GM18499 (cell line): ENCODE data around the gene CHTOP.
"Not testable (repeated sequence)": the region's sequence is repeated elsewhere in the genome, so short reads cannot be mapped to it uniquely, and the experiment has no call there.

Experiments
- ATAC-seq: cut with Tn5 transposase; IDR thresholded peaks from one replicate; pipeline ENCODE4 v1.9.1; 2021; ENCODE audit warnings: moderate number of reproducible peaks; ENCODE audit not compliant: insufficient read depth, unreplicated experiment

The CHTOP gene

DNA sequence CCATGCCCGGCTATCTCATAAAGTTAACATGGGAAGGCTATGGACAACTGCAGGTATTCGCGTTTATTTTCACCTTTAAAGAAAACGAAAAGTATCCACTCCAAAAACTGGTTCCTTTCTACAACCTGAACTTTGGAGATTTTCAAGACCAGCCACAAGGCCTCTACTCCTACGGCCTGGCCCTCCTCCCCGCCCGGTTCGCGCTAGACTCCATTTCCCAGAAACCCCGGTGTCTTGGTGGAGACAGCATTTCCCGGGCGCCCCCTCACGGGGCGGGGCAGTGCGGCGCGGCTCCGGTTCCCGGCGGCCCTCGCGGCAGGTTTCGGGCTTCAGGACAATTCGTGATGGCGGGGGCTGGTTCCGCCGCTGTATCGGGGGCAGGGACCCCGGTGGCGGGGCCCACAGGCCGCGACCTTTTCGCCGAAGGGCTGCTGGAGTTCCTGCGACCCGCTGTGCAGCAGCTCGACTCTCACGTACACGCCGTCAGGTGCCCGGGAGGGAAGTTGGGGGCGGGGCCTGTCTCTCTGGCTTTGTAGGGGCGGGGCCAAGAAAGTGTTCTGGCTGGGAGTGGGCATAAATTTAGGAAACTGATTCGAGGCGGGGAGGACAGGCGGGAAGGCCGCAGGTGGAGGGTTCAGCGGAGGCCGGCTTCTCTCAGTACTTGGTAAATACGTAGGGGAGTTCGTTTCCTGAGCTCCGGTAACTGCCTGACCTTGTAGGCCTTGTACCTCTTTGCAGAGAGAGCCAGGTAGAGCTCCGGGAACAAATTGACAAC lies 24.7 kb downstream of the CHTOP start, which contains the start of gene SNAPIN:
Gene SNAPIN, plus strand, starts transcription at position 304 of the 775 bp plus-strand sequence. Its CDS starts 41 bp downstream, at position 345.
- no peak for ATAC-seq

GRCh38 chr1:153659175-153659534 lies 25.3 kb downstream of the CHTOP start:
- no peak for ATAC-seq

- ATAC-seq, result no peak
These were observed 25.8 kb downstream of the CHTOP start for GRCh38 chr1:153659656-153660055.

GRCh38 chr1:153661111-153661708 lies 27.3 kb downstream of the CHTOP start:
- no peak for ATAC-seq

DNA sequence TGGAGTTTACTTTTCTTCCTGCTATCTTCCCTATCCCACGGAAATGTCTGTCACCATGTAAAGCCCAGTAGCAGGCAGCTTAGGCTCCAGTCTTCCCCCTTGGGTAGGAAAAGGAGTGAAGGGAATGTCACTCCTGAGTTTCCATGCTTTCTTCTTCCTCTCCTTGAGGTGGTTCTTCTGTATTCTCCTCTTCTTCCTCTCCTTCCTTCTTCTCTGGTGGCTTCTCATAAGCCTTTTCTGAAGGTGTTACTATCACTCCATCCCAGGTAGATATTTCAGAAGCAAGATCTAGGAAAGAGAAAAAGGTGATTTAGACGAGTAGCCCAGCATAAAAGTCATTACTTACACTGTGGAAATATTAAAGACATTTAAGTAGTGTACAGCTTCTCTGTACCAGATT lies 28.4 kb downstream of the CHTOP start:
- ATAC-seq, result no peak

GRCh38 chr1:153663211-153663610 lies 29.3 kb downstream of the CHTOP start:
- ATAC-seq, result no peak

- ATAC-seq, result no peak
These were observed 33.6 kb downstream of the CHTOP start for GRCh38 chr1:153667439-153667838.

DNA sequence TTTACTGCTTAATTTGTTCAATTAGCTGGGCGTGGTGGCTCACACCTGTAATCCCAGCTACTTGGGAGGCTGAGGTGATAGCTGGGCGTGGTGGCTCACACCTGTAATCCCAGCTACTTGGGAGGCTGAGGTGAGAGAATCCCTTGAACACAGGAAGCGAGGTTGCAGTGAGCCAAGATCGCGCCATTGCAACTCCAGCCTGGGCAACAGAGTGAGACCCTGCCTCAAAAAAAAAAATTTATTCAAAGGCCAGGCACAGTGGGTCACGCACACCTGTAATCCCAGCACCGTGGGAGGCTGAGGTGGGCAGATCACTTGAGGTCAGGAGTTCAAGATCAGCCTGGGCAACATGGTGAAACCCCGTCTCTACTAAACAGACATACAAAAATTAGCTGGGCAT lies 34.8 kb downstream of the CHTOP start:
- ATAC-seq, result not testable (repeated sequence)

DNA sequence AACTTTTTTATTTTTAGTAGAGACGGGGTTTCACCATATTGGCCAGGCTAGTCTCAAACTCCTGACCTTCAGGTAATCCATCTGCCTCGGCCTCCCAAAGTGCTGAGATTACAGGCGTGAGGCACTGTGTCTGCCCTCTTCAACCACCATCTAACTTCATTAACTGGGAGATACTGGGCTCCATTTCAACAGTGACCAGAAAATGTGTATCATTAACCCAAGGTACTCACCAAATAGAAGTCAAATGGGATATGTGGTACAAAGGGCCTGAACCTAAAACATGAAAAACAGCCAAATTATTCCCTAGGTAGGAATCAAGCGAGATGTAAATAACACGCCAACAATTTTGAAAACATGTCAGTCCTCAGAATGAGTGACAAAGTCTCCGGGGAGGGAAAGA lies 35.7 kb downstream of the CHTOP start:
- no peak for ATAC-seq

- ATAC-seq, result no peak
These were observed 36.5 kb downstream of the CHTOP start for GRCh38 chr1:153670257-153670858.

DNA sequence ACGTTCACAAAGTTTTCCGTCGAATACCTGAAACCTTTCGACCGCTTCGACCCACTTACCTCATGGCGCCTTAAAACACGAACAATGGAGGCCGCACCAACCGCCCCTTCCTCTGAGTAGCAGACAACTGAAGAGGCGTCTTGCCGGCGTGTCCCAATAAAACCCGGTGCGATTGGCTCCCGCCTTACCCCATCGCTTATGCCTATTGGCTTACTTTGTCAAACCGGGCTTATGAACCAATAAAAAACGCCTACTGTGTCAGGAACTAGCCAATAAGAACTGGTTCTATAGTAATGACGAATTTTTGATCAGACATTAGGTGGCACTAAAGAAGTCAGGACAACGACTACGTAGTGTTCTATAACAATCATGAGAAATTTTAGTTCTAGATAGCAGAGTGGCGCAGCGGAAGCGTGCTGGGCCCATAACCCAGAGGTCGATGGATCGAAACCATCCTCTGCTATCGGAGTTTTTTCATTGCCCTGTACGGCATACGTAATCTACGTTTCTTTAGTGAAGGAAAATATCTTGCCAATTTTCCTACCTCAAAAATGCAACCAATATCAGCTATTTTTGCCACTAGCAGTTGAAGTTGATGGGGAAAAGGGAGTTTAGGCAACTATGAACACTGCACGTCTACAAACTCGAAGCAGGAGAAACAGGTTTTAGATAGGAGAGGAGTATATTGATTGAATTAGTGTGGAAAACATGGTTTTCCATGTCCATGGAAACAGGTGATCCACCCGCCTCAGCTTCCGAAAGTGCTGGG lies 37.2 kb downstream of the CHTOP start, which contains the start of gene ILF2:
Gene ILF2, minus strand, starts transcription at position 135 of the 769 bp plus-strand sequence. Its CDS starts 71 bp downstream, at position 64.
- peak; percentile 88 for ATAC-seq

DNA sequence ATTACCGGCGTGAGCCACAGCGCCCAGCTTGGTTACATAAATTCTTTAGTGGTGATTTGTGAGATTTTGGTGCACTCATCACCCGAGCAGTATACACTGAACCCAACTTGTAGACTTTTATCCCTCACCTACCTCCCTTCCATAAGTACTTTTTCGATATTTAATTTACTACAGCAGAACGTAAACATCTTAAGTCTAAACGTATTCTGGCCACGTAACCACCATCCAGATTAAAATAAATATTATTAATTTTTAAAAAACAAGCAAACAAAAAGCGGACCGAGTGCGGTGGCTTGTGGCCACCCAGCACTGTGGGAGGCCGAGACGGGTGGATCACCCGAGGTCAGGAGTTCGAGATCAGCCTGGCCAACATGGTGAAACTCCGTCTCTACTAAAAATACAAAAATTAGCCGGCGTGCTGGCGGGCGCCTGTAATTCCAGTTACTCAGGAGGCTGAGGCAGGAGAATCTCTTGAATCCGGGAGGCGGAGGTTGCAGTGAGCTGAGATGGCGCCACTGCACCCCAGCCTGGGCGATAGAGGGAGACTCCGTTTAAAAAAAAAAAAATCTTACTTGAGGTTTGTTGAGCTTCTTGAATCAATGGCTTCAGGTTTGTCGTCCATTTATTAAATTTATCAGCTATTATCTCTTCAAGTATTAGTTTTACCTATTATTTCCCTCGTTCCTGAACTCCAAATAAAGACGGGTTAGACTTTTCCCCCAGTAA lies 37.9 kb downstream of the CHTOP start:
- not testable (repeated sequence) for ATAC-seq

DNA sequence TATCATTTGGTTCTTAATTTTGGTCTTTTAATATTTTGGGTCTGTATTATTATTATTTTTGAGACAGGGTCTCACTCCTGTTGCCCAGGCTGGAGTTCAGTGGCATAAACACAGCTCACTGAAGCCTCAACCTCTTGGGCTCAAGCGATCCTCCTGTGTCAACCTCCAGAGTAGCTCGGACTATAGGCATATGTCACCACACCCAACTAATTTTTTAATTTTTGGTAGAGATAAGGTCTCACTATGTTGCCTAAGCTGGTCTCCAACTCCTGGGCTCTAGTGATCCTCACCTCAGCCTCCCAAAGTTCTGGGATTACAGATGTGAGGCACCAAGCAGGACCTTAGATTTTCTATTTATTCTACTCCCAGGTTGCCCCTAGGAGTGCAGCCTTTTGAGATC lies 39.6 kb downstream of the CHTOP start:
- no peak for ATAC-seq

DNA sequence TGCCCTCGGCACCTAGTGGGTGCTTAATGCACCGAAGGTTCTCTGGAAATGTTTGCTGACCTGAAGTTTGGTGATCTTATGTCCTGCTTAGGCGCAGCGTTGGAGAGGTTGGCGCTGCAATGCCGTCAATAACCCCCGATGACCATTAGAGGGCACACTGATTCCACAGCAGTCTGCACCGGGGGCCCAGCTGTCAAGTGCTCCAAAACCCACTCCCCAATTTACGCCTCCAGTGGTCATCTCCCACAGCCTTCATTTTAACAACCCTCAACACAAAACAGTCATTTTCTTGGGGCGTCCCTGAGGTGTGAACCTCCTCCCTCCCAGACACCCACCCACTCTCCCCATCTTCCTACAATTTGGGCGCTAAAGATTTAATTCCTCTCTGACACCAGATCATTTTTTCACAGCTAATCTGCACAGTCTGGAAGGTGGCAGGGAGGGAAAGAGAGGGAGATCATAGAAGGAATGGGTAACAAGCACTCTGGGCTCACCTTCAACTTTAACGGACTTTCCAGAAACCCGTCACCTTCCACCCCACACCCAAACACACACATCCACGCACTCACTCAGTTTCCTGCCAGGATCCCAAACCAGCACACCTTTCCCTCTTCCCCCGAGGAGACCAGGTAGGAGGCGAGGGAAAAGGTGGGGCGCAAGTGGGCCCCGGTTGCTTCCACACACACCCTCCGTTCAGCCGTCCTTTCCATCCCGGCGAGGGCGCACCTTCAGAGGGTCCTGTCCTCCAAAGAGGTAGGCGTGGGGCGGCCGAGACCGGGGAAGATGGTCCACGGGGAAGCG lies 44.1 kb downstream of the CHTOP start:
- ATAC-seq, result no peak

DNA sequence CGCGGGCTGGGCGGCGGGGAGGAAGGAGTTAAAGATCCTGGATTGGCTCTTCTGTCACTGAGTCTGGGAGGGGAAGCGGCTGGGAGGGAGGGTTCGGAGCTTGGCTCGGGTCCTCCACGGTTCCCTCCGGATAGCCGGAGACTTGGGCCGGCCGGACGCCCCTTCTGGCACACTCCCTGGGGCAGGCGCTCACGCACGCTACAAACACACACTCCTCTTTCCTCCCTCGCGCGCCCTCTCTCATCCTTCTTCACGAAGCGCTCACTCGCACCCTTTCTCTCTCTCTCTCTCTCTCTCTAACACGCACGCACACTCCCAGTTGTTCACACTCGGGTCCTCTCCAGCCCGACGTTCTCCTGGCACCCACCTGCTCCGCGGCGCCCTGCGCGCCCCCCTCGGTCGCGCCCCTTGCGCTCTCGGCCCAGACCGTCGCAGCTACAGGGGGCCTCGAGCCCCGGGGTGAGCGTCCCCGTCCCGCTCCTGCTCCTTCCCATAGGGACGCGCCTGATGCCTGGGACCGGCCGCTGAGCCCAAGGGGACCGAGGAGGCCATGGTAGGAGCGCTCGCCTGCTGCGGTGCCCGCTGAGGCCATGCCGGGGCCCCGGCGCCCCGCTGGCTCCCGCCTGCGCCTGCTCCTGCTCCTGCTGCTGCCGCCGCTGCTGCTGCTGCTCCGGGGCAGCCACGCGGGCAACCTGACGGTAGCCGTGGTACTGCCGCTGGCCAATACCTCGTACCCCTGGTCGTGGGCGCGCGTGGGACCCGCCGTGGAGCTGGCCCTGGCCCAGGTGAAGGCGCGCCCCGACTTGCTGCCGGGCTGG lies 44.9 kb downstream of the CHTOP start, which contains the start of gene NPR1:
Gene NPR1, plus strand, starts transcription at position 170 of the 818 bp plus-strand sequence. Its CDS starts 421 bp downstream, at position 591.
- no peak for ATAC-seq

- ATAC-seq, result no peak
These were observed 45.7 kb downstream of the CHTOP start for GRCh38 chr1:153679337-153680119.

DNA sequence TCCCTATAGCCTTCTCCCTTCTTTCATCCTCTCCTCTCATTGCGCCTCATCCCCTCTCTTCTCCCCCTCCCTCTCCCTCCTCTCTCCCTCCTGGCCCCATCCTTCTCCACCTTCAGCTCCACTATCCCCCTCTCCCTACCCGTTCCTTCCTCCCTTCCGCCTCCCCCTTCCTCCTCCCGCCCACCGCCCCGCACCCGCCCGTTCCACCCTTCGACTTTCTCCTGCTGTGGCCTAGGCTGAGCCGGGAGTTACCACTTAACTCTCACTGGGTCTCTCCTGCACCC lies 46.2 kb downstream of the CHTOP start:
- ATAC-seq, result no peak

DNA sequence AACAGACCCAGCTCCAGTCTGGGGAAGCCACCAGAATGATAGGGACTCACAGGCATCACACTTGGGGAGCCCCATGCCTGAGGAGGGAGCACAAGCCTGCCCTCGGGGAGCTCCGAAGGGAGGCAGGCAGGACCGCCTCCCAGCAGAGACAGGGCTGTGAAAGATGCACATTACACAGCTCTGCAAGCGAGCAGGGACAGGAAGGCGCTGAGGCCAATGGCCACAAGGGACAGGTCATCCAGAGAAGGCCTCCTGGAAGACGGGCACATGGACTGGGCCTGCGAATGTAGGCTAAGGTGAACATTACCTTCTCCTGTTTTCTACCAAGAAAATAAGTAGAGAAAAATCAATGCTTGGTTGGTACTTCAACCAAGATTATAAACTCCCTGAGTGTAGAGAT lies 48.9 kb downstream of the CHTOP start:
- ATAC-seq, result no peak
